WERI-Rb-1 (cell line): ENCODE results near the gene FOXO6.

ENCODE experiments used
- DNase-seq: peaks from one replicate; pipeline ENCODE4 v3.0.0-alpha.2; 2020
- H3K27ac ChIP-seq: fragments of 250-450 bp; sonication (Bioruptor Pico); 2 replicates; pipeline ENCODE4 v1.5.1; 2020; ENCODE audit warnings: mild to moderate bottlenecking, moderate library complexity
- H3K27me3 ChIP-seq: fragments of 250-450 bp; sonication (Bioruptor Pico); 2 replicates; pipeline ENCODE4 v1.5.1; 2021; ENCODE audit warnings: mild to moderate bottlenecking, low read depth, moderate library complexity; ENCODE audit not compliant: insufficient read depth, severe bottlenecking
- H3K36me3 ChIP-seq: fragments of 250-450 bp; sonication (Bioruptor Pico); 2 replicates; pipeline ENCODE4 v1.5.1; 2020; ENCODE audit warnings: mild to moderate bottlenecking, moderate library complexity
- H3K4me3 ChIP-seq: 2 replicates; pipeline ENCODE4 v1.5.1; 2011; ENCODE audit warnings: low read depth, mild to moderate bottlenecking, control low read depth, low read length
- H3K9me3 ChIP-seq: fragments of 250-450 bp; sonication (Bioruptor Pico); 2 replicates; pipeline ENCODE4 v1.5.1; 2021; ENCODE audit warnings: mild to moderate bottlenecking, moderate library complexity; ENCODE audit not compliant: severe bottlenecking
- CTCF ChIP-seq: IDR thresholded peaks from 2 replicates; pipeline ENCODE4 v1.5.1; 2011; ENCODE audit warnings: low read depth, mild to moderate bottlenecking, control low read depth, inconsistent platforms, low read length

The FOXO6 gene

GRCh38 chr1:41365772-41366454, 4.7 kb downstream of the FOXO6 start:
- peak; percentile 65 for DNase-seq
- TF ChIP-seq CTCF, result no peak
- no peaks in the 10 kb centered on the region for H3K9me3 ChIP-seq
- H3K36me3 ChIP-seq, result peaks cover 53% of the 10 kb centered on the region
- H3K4me3 ChIP-seq, result peak overlapping the region; percentile 37
- H3K27me3 ChIP-seq, result no peaks in the 10 kb centered on the region
- H3K27ac ChIP-seq, result peak overlapping the region; percentile 79

- no peak for DNase-seq
- Histone ChIP-seq H3K27ac (peak overlapping the region; percentile 79), H3K9me3 (no peaks in the 10 kb centered on the region), H3K27me3 (no peaks in the 10 kb centered on the region), H3K36me3 (peaks cover 54% of the 10 kb centered on the region), H3K4me3 (peak overlapping the region; percentile 25)
- no peak for TF ChIP-seq CTCF
Measured at GRCh38 chr1:41366455-41367287, 5.4 kb downstream of the FOXO6 start.

GRCh38 chr1:41367288-41367642, 6.0 kb downstream of the FOXO6 start:
- Histone ChIP-seq H3K36me3 (peaks cover 54% of the 10 kb centered on the region), H3K4me3 (no peak overlapping the region), H3K27me3 (no peaks in the 10 kb centered on the region), H3K27ac (peak overlapping the region; percentile 79), H3K9me3 (no peaks in the 10 kb centered on the region)
- TF ChIP-seq CTCF, result no peak
- no peak for DNase-seq

GRCh38 chr1:41368366-41368765, 7.1 kb downstream of the FOXO6 start:
- TF ChIP-seq CTCF, result no peak
- Histone ChIP-seq H3K27me3 (no peaks in the 10 kb centered on the region), H3K9me3 (no peaks in the 10 kb centered on the region), H3K36me3 (peaks cover 53% of the 10 kb centered on the region), H3K27ac (peak overlapping the region; percentile 64), H3K4me3 (no peak overlapping the region)
- no peak for DNase-seq

- Histone ChIP-seq H3K27me3 (no peaks in the 10 kb centered on the region), H3K27ac (peak overlapping the region; percentile 64)
- DNase-seq, result no peak
Measured at GRCh38 chr1:41368801-41369200, 7.6 kb downstream of the FOXO6 start.

More at GRCh38 chr1:41368801-41369200, 7.6 kb downstream of the FOXO6 start:
- TF ChIP-seq CTCF, result no peak
- peaks cover 52% of the 10 kb centered on the region for H3K36me3 ChIP-seq
- H3K9me3 ChIP-seq, result no peaks in the 10 kb centered on the region
- no peak overlapping the region for H3K4me3 ChIP-seq
